HPDE6-E6E7 (cell line): ENCODE data around the gene CHST5.
"Not testable (repeated sequence)": the region's sequence is repeated elsewhere in the genome, so short reads cannot be mapped to it uniquely, and the experiment has no call there.

Experiments used
- DNase-seq: peaks from one replicate; pipeline ENCODE4 v3.0.0; 2011; ENCODE audit warnings: missing footprints; ENCODE audit errors: extremely low spot score

Gene CHST5

GRCh38 chr16:75506107-75506506 lies 29.8 kb downstream of the CHST5 start:
- no peak for DNase-seq

GRCh38 chr16:75503801-75504200 lies 32.1 kb downstream of the CHST5 start:
- no peak for DNase-seq

GRCh38 chr16:75502916-75503605 lies 32.8 kb downstream of the CHST5 start:
- DNase-seq, result no peak

GRCh38 chr16:75501820-75502219 lies 34.1 kb downstream of the CHST5 start:
- DNase-seq, result not testable (repeated sequence)

GRCh38 chr16:75501359-75501758 lies 34.5 kb downstream of the CHST5 start:
- DNase-seq, result no peak

GRCh38 chr16:75498605-75499322 lies 37.1 kb downstream of the CHST5 start:
- DNase-seq, result not testable (repeated sequence)

GRCh38 chr16:75497558-75497957 lies 38.4 kb downstream of the CHST5 start:
- DNase-seq, result no peak

- DNase-seq, result no peak
Measured at GRCh38 chr16:75495076-75495674, 40.7 kb downstream of the CHST5 start, which contains the start of gene CHST6. Gene CHST6, minus strand, starts transcription at chr16:75495441. Its CDS starts 15,613 bp downstream, at chr16:75479828.

- no peak for DNase-seq
Measured at GRCh38 chr16:75494661-75495075, 41.2 kb downstream of the CHST5 start.

- DNase-seq, result no peak
Measured at GRCh38 chr16:75494184-75494583, 41.7 kb downstream of the CHST5 start.

- peak; percentile 50 for DNase-seq
Measured at GRCh38 chr16:75491876-75492275, 44.0 kb downstream of the CHST5 start.

- DNase-seq, result no peak
Measured at GRCh38 chr16:75488322-75488721, 47.6 kb downstream of the CHST5 start.

GRCh38 chr16:75486676-75487313 lies 49.1 kb downstream of the CHST5 start:
- DNase-seq, result no peak

GRCh38 chr16:75486014-75486675 lies 49.8 kb downstream of the CHST5 start:
- DNase-seq, result peak; percentile 98

GRCh38 chr16:75485230-75486013 lies 50.5 kb downstream of the CHST5 start:
- DNase-seq, result no peak

- peak; percentile 98 for DNase-seq
Measured at GRCh38 chr16:75483222-75483621, 52.7 kb downstream of the CHST5 start.

GRCh38 chr16:75482434-75483205 lies 53.3 kb downstream of the CHST5 start:
- no peak for DNase-seq

- DNase-seq, result no peak
Measured at GRCh38 chr16:75481475-75481874, 54.4 kb downstream of the CHST5 start.

GRCh38 chr16:75479421-75479990 lies 56.4 kb downstream of the CHST5 start:
- DNase-seq, result no peak
